NCI-H2081 treated with DMSO at 0.1 percent for 48 hours (cell line): ENCODE results near the gene ASIC2.
"Not testable (repeated sequence)": the region's sequence is repeated elsewhere in the genome, so short reads cannot be mapped to it uniquely, and the experiment has no call there.

Experiments
- DNase-seq: peaks from one replicate; lab custom pipeline; 2025; lab: John Stamatoyannopoulos, UW

ASIC2 gene

DNA sequence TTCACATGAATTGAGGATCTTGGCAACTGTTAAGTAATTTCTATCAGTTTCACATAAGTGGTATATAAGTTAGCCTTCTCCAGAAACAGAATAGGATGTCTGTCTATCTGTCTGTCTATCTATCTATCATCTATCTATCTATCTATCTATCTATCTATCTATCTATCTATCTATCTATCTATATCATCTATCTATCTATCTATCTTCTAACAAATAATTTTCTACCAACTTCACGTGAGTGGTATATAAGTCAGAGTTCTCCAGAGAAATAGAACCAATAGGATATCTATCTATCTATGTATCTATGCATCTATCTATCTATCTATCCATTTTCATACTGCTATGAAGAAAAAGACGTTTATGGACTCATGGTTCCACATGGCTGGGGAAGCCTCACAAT is 312.9 kb downstream of the ASIC2 start:
- DNase-seq = no peak

DNA sequence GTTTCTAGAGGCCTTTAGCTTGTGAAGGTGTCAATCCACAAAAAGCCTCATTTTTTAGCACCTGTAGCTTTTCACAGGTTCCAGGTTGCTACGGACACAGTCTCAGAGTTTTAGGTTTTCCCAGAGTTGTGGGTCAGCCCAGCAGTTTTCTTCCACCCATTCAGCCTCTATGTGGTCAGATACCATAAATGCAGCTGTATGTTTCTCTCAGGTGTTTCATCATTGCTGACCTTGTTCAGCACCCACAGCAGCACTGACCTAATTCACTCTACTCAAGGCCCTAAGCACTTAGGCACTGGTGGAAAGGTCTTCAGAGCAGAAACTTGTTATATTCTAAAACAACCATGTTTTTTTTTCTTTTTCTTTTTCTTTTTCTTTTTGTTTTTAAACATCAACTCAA is 316.5 kb downstream of the ASIC2 start:
- DNase-seq = no peak

DNA sequence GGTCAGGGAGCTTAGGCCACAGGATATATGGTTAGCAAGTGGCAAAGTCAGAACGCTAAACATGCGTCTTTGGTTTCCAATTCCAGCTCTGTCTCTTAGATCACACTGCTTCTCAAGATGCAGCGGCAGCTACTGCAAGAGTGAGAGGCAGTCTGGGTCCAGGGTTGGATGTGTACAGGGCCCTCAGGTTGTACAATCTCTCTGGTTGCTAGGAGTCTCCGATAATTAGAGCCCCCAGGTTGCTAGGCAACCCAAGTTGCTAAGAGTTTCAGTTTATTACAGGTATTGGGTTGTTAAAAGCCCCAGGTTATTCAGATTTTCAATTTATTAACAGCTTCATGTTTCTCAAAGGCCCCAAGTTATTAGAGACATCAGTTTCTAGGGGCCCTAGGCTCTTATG is 317.0 kb downstream of the ASIC2 start:
- DNase-seq = no peak

DNA sequence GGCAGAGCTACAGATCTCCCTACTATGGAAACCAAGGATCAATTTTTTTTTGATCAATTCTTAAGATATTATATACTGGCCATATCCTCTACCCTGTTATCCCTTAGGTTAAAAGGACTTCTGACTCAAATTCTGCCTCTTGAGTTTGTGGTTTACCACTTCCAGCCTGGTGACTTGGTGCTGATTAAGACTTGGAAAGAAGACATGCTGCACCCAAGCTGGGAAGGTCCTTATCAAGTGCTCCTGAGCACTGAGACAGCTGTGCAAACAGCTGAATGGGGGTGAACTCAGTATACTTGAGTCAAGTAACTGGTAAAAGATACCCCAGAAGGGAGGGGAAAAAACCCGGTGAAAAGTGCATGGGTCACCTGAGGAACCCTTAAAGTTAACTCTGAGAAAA is 321.9 kb downstream of the ASIC2 start:
- no peak for DNase-seq

DNA sequence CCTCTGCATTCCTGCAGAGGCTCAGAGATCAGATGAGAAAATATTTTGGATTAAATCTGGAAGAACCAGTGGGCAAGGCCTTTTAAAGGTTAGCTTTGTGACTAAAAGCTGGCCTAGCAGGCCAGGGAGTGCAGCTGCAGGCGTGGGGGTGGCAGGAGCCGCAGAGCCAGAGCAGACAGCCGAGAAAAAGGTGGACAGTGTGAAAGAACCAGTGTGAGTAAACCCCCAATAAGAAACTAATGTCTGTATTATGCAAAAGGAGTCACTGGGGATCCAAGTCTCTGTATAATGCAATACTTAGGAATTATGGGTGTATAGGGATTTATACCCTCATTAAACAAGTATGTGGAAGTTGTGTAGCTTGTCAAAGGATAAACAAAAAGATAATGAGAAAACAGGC is 322.8 kb downstream of the ASIC2 start:
- no peak for DNase-seq

DNA sequence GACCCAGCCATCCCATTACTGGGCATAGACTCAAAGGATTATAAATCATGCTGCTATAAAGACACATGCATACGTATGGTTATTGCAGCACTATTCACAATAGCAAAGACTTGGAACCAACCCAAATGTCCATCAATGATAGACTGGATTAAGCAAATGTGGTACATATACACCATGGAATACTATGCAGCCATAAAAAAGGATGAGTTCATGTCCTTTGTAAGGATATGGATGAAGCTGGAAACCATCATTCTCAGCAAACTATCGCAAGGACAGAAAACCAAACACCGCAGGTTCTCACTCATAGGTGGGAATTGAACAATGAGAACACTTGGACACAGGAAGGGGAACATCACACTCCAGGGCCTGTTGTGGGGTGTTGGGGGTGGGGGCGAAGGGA is 323.9 kb downstream of the ASIC2 start:
- DNase-seq = not testable (repeated sequence)

DNA sequence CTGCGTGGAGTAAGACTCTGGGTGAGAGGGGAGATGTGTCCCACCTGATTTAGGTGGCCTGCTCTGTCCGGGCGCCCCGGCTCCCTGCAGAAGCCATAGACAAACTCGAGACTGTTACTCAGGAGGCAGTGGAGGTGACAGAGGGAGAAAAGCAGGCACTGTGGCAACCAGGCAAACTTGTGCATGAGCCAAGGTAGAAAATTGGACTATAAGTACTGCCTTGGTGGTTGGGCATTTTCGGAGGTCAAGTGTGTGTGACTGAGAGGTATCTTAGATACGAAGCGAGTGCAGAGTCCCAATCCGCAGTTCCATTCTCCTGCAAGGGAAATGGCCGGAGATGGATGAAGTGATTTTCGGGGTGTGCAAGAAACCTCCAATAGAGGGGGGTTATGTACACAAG is 328.6 kb downstream of the ASIC2 start:
- no peak for DNase-seq
